ENCODE measurements around the gene SMR3A. TPM values are rescaled to one million over a fixed set of nuclear protein-coding genes. Genes with fewer than 3 reads are reported as not detected.

Gene SMR3A
- total and polyA plus RNA-seq, 8 donors, result not detected

DNA sequence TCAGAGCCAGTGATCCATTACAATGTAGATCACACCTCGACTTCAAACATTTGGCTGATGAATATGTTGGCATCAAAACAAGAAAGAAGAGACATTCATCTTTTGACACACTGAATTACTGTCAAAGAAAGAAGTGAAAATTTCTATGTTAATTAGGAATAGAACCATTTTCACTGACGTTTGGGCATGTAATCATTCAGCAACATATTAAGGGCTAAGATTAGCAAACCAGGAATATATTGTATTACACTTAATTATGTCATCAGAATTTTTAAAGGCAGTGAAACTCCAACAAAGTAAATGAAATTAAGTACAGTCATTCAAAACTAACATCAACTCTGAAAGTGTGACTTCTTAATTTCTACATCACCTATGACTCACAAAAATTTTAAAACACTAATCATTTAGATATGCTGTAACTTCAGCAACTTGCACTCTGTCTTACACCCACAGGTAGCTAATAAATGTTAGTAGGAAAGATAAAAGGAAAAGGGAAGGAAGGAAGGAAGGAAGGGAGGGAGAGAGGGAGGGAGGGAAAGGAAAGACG, 1.4 kb upstream of the SMR3A start:
- intact Hi-C loops (cut with DNase I; ENCODE audit: low total_unique reads), result no loop called here

DNA sequence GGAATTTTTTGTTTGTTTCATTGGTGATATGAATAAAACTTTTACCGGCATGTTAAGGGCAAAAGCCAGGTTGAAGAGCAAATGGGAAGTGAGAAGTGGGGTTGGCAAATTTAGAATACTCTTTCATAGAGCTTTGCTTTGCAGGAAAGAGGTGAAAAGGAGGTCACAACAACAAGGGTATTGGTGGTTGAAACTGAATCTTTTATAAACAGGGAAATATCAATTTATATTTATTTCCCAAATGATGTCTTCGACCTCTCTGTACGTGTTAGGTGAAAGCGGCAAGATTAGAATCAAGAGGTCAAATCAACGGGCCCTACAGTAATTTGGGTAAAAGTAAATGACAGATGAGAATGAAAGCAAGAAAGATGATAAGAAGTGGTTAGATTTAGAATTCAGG, 3.4 kb downstream of the SMR3A start:
- TF ChIP-seq POLR2A (IDR thresholded peaks at IDR 0.05) (no peak), POLR2AphosphoS5 (IDR thresholded peaks at IDR 0.05) (no peak), EP300 (IDR thresholded peaks at IDR 0.05) (no peak)
- TF ChIP-seq, protein P1, sequence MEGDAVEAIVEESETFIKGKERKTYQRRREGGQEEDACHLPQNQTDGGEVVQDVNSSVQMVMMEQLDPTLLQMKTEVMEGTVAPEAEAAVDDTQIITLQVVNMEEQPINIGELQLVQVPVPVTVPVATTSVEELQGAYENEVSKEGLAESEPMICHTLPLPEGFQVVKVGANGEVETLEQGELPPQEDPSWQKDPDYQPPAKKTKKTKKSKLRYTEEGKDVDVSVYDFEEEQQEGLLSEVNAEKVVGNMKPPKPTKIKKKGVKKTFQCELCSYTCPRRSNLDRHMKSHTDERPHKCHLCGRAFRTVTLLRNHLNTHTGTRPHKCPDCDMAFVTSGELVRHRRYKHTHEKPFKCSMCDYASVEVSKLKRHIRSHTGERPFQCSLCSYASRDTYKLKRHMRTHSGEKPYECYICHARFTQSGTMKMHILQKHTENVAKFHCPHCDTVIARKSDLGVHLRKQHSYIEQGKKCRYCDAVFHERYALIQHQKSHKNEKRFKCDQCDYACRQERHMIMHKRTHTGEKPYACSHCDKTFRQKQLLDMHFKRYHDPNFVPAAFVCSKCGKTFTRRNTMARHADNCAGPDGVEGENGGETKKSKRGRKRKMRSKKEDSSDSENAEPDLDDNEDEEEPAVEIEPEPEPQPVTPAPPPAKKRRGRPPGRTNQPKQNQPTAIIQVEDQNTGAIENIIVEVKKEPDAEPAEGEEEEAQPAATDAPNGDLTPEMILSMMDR (IDR thresholded peaks at IDR 0.05), result no peak
- WGBS, 5 donors, result 76 to 84% (median 81%) methylated on average over 5 of the region's 5 CpGs
- no peak for DNase-seq
- Histone ChIP-seq H3K27me3 (no peaks in the 10 kb centered on the region), H3K4me3 (no peak overlapping the region), H3K9me3 (no peaks in the 10 kb centered on the region), H3K36me3 (no peaks in the 10 kb centered on the region), H3K27ac (no peak overlapping the region), H3K4me1 (peaks cover 0 to 3% (median 0%) of the 10 kb centered on the region in 4 donors)
- intact Hi-C loops (cut with DNase I; ENCODE audit: low total_unique reads), result no loop called here

More for the DNA sequence above, 1.4 kb upstream of the SMR3A start:
- Histone ChIP-seq H3K27ac (no peak overlapping the region), H3K4me1 (no peaks in the 10 kb centered on the region), H3K36me3 (no peaks in the 10 kb centered on the region), H3K9me3 (no peaks in the 10 kb centered on the region), H3K4me3 (no peak overlapping the region), H3K27me3 (no peaks in the 10 kb centered on the region)
- WGBS, 5 donors, result 55 to 66% (median 61%) methylated on average over 3 of the region's 3 CpGs
- TF ChIP-seq POLR2A (IDR thresholded peaks at IDR 0.05), result no peak
- TF ChIP-seq EP300 (IDR thresholded peaks at IDR 0.05), result no peak
- TF ChIP-seq, protein P1 (IDR thresholded peaks at IDR 0.05), result no peak
- TF ChIP-seq POLR2AphosphoS5 (IDR thresholded peaks at IDR 0.05), result no peak
- DNase-seq, result no peak

DNA sequence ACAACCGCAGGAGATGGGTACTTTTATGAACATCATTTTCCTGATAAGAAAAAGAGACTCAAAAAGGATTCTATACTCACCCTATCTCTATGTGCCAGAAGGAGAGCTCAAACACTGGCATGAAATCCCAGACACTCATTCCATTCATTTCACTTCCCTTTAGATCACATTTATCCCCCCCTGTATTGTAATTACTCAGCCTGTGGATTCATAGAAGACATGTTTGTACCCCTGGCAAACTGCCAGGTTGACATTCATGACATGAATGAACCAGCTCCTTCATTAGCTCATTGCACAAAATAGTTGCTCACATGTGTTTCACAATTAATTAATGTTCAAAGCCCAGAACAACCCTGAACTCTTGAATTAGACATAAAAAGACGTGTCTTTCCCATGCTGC, 4.9 kb downstream of the SMR3A start:
- no peaks in the 10 kb centered on the region for H3K36me3 ChIP-seq
- no peak overlapping the region for H3K27ac ChIP-seq
- DNase-seq, result peak in 1 of 2 donors; percentile 39
- no peaks in the 10 kb centered on the region for H3K9me3 ChIP-seq
- intact Hi-C loops (cut with DNase I; ENCODE audit: low total_unique reads), result no loop called here
- no peaks in the 10 kb centered on the region for H3K27me3 ChIP-seq
- 57 to 75% (median 67%) methylated on average over 2 of the region's 2 CpGs for WGBS, 5 donors
- TF ChIP-seq POLR2AphosphoS5 (IDR thresholded peaks at IDR 0.05) (no peak), EP300 (IDR thresholded peaks at IDR 0.05) (no peak)
- H3K4me1 ChIP-seq, result peaks cover 0 to 3% (median 0%) of the 10 kb centered on the region in 4 donors
- H3K4me3 ChIP-seq, result no peak overlapping the region

DNA sequence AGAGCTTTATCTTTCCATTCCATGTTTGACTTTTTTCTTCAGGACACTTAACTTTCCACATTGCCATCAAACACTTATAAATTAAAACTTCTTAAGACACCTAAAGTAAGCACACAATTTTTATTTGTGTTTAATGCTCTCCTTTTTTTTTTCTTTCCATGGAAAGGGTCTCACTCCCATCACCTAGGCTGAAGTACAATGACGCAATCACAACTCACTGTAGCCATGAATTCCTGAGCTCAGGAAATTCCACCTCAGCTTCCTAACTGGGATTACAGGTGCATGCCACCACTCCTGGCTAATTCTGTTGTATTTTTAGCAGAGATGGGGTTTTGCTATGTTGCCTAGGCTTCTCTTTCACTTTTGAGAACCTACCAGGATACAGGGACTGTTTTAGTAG, 7.3 kb downstream of the SMR3A start:
- Histone ChIP-seq H3K27ac (no peak overlapping the region), H3K9me3 (no peaks in the 10 kb centered on the region), H3K36me3 (no peaks in the 10 kb centered on the region), H3K4me1 (peaks cover 0 to 3% (median 0%) of the 10 kb centered on the region in 4 donors), H3K27me3 (no peaks in the 10 kb centered on the region), H3K4me3 (no peak overlapping the region)
- 88 to 100% (median 97%) methylated on average over 1 of the region's 1 CpG for WGBS, 5 donors
- DNase-seq, result no peak
- intact Hi-C loops (cut with DNase I; ENCODE audit: low total_unique reads), result no loop called here
- no peak for TF ChIP-seq EP300 (IDR thresholded peaks at IDR 0.05)
- no peak for TF ChIP-seq POLR2A (IDR thresholded peaks at IDR 0.05)
- TF ChIP-seq, protein P1 (IDR thresholded peaks at IDR 0.05), result no peak
- no peak for TF ChIP-seq POLR2AphosphoS5 (IDR thresholded peaks at IDR 0.05)

DNA sequence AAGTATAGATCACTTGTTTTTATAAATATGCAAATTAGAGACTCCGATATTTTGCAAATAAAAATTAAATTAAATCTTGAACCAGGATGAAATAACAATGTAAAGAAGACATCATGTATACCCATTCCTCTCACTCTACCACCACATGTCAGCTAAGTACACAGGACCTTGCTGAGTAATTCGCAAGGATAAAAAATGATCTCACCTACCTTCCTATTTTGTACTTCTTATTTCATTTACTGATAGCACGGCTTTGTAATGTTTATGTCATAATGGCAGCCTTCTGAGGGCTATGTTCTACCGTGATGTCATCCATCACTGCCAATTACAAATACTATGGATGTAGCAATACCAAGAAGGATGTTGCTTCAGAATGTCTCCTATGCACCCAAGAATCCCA, 11.4 kb downstream of the SMR3A start:
- no peaks in the 10 kb centered on the region for H3K27me3 ChIP-seq
- intact Hi-C loops (cut with DNase I; ENCODE audit: low total_unique reads), result no loop called here
- no peak overlapping the region for H3K27ac ChIP-seq
- 79 to 89% (median 86%) methylated on average over 4 of the region's 4 CpGs for WGBS, 5 donors
- no peak for TF ChIP-seq POLR2A (IDR thresholded peaks at IDR 0.05)
- TF ChIP-seq POLR2AphosphoS5 (IDR thresholded peaks at IDR 0.05), result no peak
- no peak for TF ChIP-seq EP300 (IDR thresholded peaks at IDR 0.05)
- TF ChIP-seq, protein P1 (IDR thresholded peaks at IDR 0.05), result no peak
- no peaks in the 10 kb centered on the region for H3K4me1 ChIP-seq
- H3K36me3 ChIP-seq, result no peaks in the 10 kb centered on the region
- no peak for DNase-seq
- no peak overlapping the region for H3K4me3 ChIP-seq
- no peaks in the 10 kb centered on the region for H3K9me3 ChIP-seq
